ENCODE results near the gene TRDMT1. TPM values are rescaled to one million over a fixed set of nuclear protein-coding genes. Genes with fewer than 3 reads are reported as not detected.

TRDMT1 gene
- total and polyA plus RNA-seq, 2 donors (not counting 1 experiment from before 2014, with no cell fraction given), result 3.0 to 20.4 TPM

DNA sequence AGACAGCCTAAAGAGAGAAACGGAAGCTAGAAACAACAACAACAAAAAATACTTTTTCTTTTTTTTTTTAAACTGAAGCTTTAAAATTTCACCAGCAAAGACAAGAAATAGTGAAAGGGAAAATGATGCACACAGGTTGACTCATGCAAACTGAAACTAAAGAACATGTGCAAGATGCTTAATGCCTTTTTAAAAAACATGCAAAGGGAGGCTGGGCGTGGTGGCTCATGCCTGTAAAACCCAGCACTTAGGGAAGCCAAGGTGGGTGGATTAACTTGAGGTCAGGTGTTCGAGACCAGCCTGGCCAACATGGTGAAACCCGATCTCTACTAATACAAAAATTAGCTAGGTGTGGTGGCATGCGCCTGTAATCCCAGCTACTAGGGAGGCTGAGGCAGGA, 56.7 kb downstream of the TRDMT1 start:
- Histone ChIP-seq H3K79me2 (ENCODE audit: control insufficient read depth, insufficient read depth, low read length) (no peaks in the 10 kb centered on the region), H4K20me1 (ENCODE audit: control insufficient read depth, insufficient read depth, low read length, poor library complexity, severe bottlenecking) (no peaks in the 10 kb centered on the region), H3K9me3 (ENCODE audit: control extremely low read depth in 1 of 3, control insufficient read depth in 2 of 3, insufficient read depth in 1 of 3, low read length in 2 of 3) (peaks cover 0 to 5% (median 1%) of the 10 kb centered on the region in 3 donors), H3K27ac (ENCODE audit: low read length in 2 of 2) (no peak overlapping the region), H3K9ac (ENCODE audit: low read length) (no peak overlapping the region), H2AFZ (ENCODE audit: insufficient read depth, low read depth, low read length, poor library complexity, severe bottlenecking) (no peak overlapping the region), H3K4me3 (ENCODE audit: control extremely low read depth in 1 of 5, extremely low read depth in 1 of 5, insufficient read depth in 1 of 5, low read depth in 2 of 5, low read length in 4 of 5) (no peak overlapping the region), H3K4me1 (ENCODE audit: control insufficient read depth in 2 of 2, insufficient read depth in 2 of 2, low read length in 2 of 2) (no peaks in the 10 kb centered on the region), H3K27me3 (replicated peaks in 1 of 4; ENCODE audit: control extremely low read depth in 1 of 4, control insufficient read depth in 3 of 4, insufficient read depth in 4 of 4, low read length in 3 of 4) (no peaks in the 10 kb centered on the region), H3K4me2 (replicated peaks; ENCODE audit: low read depth, low read length, poor library complexity, severe bottlenecking) (no peak overlapping the region), H3K36me3 (replicated peaks in 1 of 2; ENCODE audit: control extremely low read depth in 1 of 2, control insufficient read depth in 1 of 2, extremely low read depth in 1 of 2, insufficient read depth in 2 of 2, low read length in 1 of 2) (no peaks in the 10 kb centered on the region)
- intact Hi-C loops (cut with micrococcal nuclease), result no loop called here
- Mint-ChIP-seq H3K27me3 (no peaks in the 10 kb centered on the region), H3K9me3 (ENCODE audit: insufficient read depth) (peaks cover 5% of the 10 kb centered on the region), H3K4me1 (no peaks in the 10 kb centered on the region), H3K4me3 (no peak overlapping the region), H3K27ac (no peak overlapping the region)
- 100% methylated on average over 1 of the region's 5 CpGs for whole genome bisulfite sequencing (ENCODE audit: insufficient coverage)
- POLR2A ChIA-PET, result no interaction called here
- CTCF ChIA-PET, result no interaction called here
- no peak for TF ChIP-seq EZH2 (IDR thresholded peaks at IDR 0.05; ENCODE audit: borderline replicate concordance, insufficient read depth, low read depth, low read length, poor library complexity, severe bottlenecking)
- TF ChIP-seq, protein P1, sequence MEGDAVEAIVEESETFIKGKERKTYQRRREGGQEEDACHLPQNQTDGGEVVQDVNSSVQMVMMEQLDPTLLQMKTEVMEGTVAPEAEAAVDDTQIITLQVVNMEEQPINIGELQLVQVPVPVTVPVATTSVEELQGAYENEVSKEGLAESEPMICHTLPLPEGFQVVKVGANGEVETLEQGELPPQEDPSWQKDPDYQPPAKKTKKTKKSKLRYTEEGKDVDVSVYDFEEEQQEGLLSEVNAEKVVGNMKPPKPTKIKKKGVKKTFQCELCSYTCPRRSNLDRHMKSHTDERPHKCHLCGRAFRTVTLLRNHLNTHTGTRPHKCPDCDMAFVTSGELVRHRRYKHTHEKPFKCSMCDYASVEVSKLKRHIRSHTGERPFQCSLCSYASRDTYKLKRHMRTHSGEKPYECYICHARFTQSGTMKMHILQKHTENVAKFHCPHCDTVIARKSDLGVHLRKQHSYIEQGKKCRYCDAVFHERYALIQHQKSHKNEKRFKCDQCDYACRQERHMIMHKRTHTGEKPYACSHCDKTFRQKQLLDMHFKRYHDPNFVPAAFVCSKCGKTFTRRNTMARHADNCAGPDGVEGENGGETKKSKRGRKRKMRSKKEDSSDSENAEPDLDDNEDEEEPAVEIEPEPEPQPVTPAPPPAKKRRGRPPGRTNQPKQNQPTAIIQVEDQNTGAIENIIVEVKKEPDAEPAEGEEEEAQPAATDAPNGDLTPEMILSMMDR (IDR thresholded peaks at IDR 0.05), result no peak
- DNase-seq (no peak), ATAC-seq (ENCODE audit: low read depth) (no peak)

GRCh38 chr10:17144032-17144431, 57.4 kb downstream of the TRDMT1 start:
- Mint-ChIP-seq H3K4me1 (no peaks in the 10 kb centered on the region), H3K9me3 (ENCODE audit: insufficient read depth) (peaks cover 5% of the 10 kb centered on the region), H3K4me3 (no peak overlapping the region), H3K27ac (no peak overlapping the region), H3K27me3 (no peaks in the 10 kb centered on the region)
- Histone ChIP-seq H2AFZ (ENCODE audit: insufficient read depth, low read depth, low read length, poor library complexity, severe bottlenecking) (no peak overlapping the region), H3K9ac (ENCODE audit: low read length) (no peak overlapping the region), H3K27me3 (replicated peaks in 1 of 4; ENCODE audit: control extremely low read depth in 1 of 4, control insufficient read depth in 3 of 4, insufficient read depth in 4 of 4, low read length in 3 of 4) (no peaks in the 10 kb centered on the region), H3K27ac (ENCODE audit: low read length in 2 of 2) (no peak overlapping the region), H3K4me3 (ENCODE audit: control extremely low read depth in 1 of 5, extremely low read depth in 1 of 5, insufficient read depth in 1 of 5, low read depth in 2 of 5, low read length in 4 of 5) (no peak overlapping the region), H4K20me1 (ENCODE audit: control insufficient read depth, insufficient read depth, low read length, poor library complexity, severe bottlenecking) (no peaks in the 10 kb centered on the region), H3K36me3 (replicated peaks in 1 of 2; ENCODE audit: control extremely low read depth in 1 of 2, control insufficient read depth in 1 of 2, extremely low read depth in 1 of 2, insufficient read depth in 2 of 2, low read length in 1 of 2) (no peaks in the 10 kb centered on the region), H3K79me2 (ENCODE audit: control insufficient read depth, insufficient read depth, low read length) (no peaks in the 10 kb centered on the region), H3K9me3 (ENCODE audit: control extremely low read depth in 1 of 3, control insufficient read depth in 2 of 3, insufficient read depth in 1 of 3, low read length in 2 of 3) (peaks cover 0 to 5% (median 1%) of the 10 kb centered on the region in 3 donors), H3K4me1 (ENCODE audit: control insufficient read depth in 2 of 2, insufficient read depth in 2 of 2, low read length in 2 of 2) (no peaks in the 10 kb centered on the region), H3K4me2 (replicated peaks; ENCODE audit: low read depth, low read length, poor library complexity, severe bottlenecking) (no peak overlapping the region)
- 100% methylated on average over 1 of the region's 2 CpGs for WGBS (ENCODE audit: insufficient coverage)
- no peak for DNase-seq
- TF ChIP-seq, protein P1 (IDR thresholded peaks at IDR 0.05), result no peak
- no peak for TF ChIP-seq EZH2 (IDR thresholded peaks at IDR 0.05; ENCODE audit: borderline replicate concordance, insufficient read depth, low read depth, low read length, poor library complexity, severe bottlenecking)
- ATAC-seq (ENCODE audit: low read depth), result no peak
- ChIA-PET POLR2A (no interaction called here), CTCF (interaction anchor here (0.6 kb wide), 1 partner anchor 300 kb away, joined by 3 read pairs; no protein-coding TSS in a partner anchor)
- intact Hi-C loops (cut with micrococcal nuclease), result no loop called here

Data from B cell (primary cell).